ENCODE data around the gene RGS17.

The RGS17 gene

GRCh38 chr6:153028963-153029362 is 102.1 kb downstream of the RGS17 start:
- H3K9me3 ChIP-seq (replicated peaks in 1 of 2; ENCODE audit: control insufficient read depth in 2 of 2, insufficient read depth in 1 of 2, low read depth in 1 of 2, low read length in 2 of 2) = no peaks in the 10 kb centered on the region
- H2BK120ac ChIP-seq (ENCODE audit: low read depth, low read length) = no peak overlapping the region
- H3K27me3 ChIP-seq (ENCODE audit: control insufficient read depth in 3 of 3, insufficient read depth in 3 of 3, low read depth in 1 of 3, low read length in 3 of 3) = no peaks in the 10 kb centered on the region
- H3K4me2 ChIP-seq (ENCODE audit: insufficient read depth, low read length, poor library complexity, severe bottlenecking) = no peak overlapping the region
- no peak overlapping the region for H3K9ac ChIP-seq (ENCODE audit: low read depth, low read length, poor library complexity)
- no peak overlapping the region for H3K14ac ChIP-seq (ENCODE audit: low read length)
- H2AFZ ChIP-seq (ENCODE audit: low read length) = no peak overlapping the region
- H3K27ac ChIP-seq (replicated peaks; ENCODE audit: low read length) = no peak overlapping the region
- H4K8ac ChIP-seq (ENCODE audit: low read depth, low read length) = no peak overlapping the region
- H3K18ac ChIP-seq (ENCODE audit: low read length) = no peak overlapping the region
- H3K4me1 ChIP-seq (ENCODE audit: control insufficient read depth in 2 of 2, insufficient read depth in 1 of 2, low read depth in 1 of 2, low read length in 2 of 2) = no peaks in the 10 kb centered on the region
- H3K4me3 ChIP-seq (ENCODE audit: low read length in 2 of 2) = no peak overlapping the region
- no peak overlapping the region for H2BK15ac ChIP-seq (ENCODE audit: low read length)
- H3K4ac ChIP-seq (ENCODE audit: low read length) = no peak overlapping the region
- H3K23ac ChIP-seq (ENCODE audit: low read depth, low read length, poor library complexity) = no peak overlapping the region
- H4K91ac ChIP-seq (ENCODE audit: low read depth, low read length, poor library complexity) = no peak overlapping the region
- H3K79me1 ChIP-seq (ENCODE audit: low read depth, low read length) = no peaks in the 10 kb centered on the region
- no peak overlapping the region for H2BK5ac ChIP-seq (ENCODE audit: low read length)
- DNase-seq (ENCODE audit: low spot score) = no peak
- H2BK12ac ChIP-seq (ENCODE audit: low read length) = no peak overlapping the region
- WGBS, 2 donors (ENCODE audit: extremely low coverage in 2 of 2, insufficient read length in 2 of 2, insufficient replicate concordance in 1 of 2) = no CpG with 5 or more reads among the region's 4 CpGs
- H2AK5ac ChIP-seq (ENCODE audit: low read depth, low read length) = no peak overlapping the region
- no peaks in the 10 kb centered on the region for H3K36me3 ChIP-seq (replicated peaks in 1 of 2; ENCODE audit: control insufficient read depth in 2 of 2, insufficient read depth in 2 of 2, low read length in 2 of 2)

GRCh38 chr6:153028286-153028685 is 102.8 kb downstream of the RGS17 start:
- Histone ChIP-seq H3K23ac (ENCODE audit: low read depth, low read length, poor library complexity) (no peak overlapping the region), H3K9ac (ENCODE audit: low read depth, low read length, poor library complexity) (no peak overlapping the region), H2BK12ac (ENCODE audit: low read length) (no peak overlapping the region), H3K4me3 (ENCODE audit: low read length in 2 of 2) (no peak overlapping the region), H3K14ac (ENCODE audit: low read length) (no peak overlapping the region), H2BK120ac (ENCODE audit: low read depth, low read length) (no peak overlapping the region), H3K79me1 (ENCODE audit: low read depth, low read length) (no peaks in the 10 kb centered on the region), H3K18ac (ENCODE audit: low read length) (no peak overlapping the region), H4K91ac (ENCODE audit: low read depth, low read length, poor library complexity) (no peak overlapping the region), H3K4ac (ENCODE audit: low read length) (no peak overlapping the region), H2BK15ac (ENCODE audit: low read length) (no peak overlapping the region), H3K27ac (replicated peaks; ENCODE audit: low read length) (no peak overlapping the region), H3K4me1 (ENCODE audit: control insufficient read depth in 2 of 2, insufficient read depth in 1 of 2, low read depth in 1 of 2, low read length in 2 of 2) (no peaks in the 10 kb centered on the region), H3K27me3 (ENCODE audit: control insufficient read depth in 3 of 3, insufficient read depth in 3 of 3, low read depth in 1 of 3, low read length in 3 of 3) (no peaks in the 10 kb centered on the region), H3K4me2 (ENCODE audit: insufficient read depth, low read length, poor library complexity, severe bottlenecking) (no peak overlapping the region), H3K9me3 (replicated peaks in 1 of 2; ENCODE audit: control insufficient read depth in 2 of 2, insufficient read depth in 1 of 2, low read depth in 1 of 2, low read length in 2 of 2) (no peaks in the 10 kb centered on the region), H2AK5ac (ENCODE audit: low read depth, low read length) (no peak overlapping the region), H3K36me3 (replicated peaks in 1 of 2; ENCODE audit: control insufficient read depth in 2 of 2, insufficient read depth in 2 of 2, low read length in 2 of 2) (no peaks in the 10 kb centered on the region), H2AFZ (ENCODE audit: low read length) (no peak overlapping the region), H4K8ac (ENCODE audit: low read depth, low read length) (no peak overlapping the region), H2BK5ac (ENCODE audit: low read length) (no peak overlapping the region)
- no peak for DNase-seq (ENCODE audit: low spot score)
- WGBS, 2 donors (ENCODE audit: extremely low coverage in 2 of 2, insufficient read length in 2 of 2, insufficient replicate concordance in 1 of 2) = no CpG with 5 or more reads among the region's 2 CpGs

- no peak overlapping the region for H3K14ac ChIP-seq (ENCODE audit: low read length)
- no peaks in the 10 kb centered on the region for H3K79me1 ChIP-seq (ENCODE audit: low read depth, low read length)
- H3K18ac ChIP-seq (ENCODE audit: low read length) = no peak overlapping the region
- no peak overlapping the region for H2BK120ac ChIP-seq (ENCODE audit: low read depth, low read length)
- no peak overlapping the region for H3K27ac ChIP-seq (replicated peaks; ENCODE audit: low read length)
- no peak overlapping the region for H2BK15ac ChIP-seq (ENCODE audit: low read length)
- H3K9ac ChIP-seq (ENCODE audit: low read depth, low read length, poor library complexity) = no peak overlapping the region
- H3K9me3 ChIP-seq (replicated peaks in 1 of 2; ENCODE audit: control insufficient read depth in 2 of 2, insufficient read depth in 1 of 2, low read depth in 1 of 2, low read length in 2 of 2) = no peaks in the 10 kb centered on the region
- no peak overlapping the region for H3K4me3 ChIP-seq (ENCODE audit: low read length in 2 of 2)
- no peak for DNase-seq (ENCODE audit: low spot score)
- no peaks in the 10 kb centered on the region for H3K36me3 ChIP-seq (replicated peaks in 1 of 2; ENCODE audit: control insufficient read depth in 2 of 2, insufficient read depth in 2 of 2, low read length in 2 of 2)
- H3K4me2 ChIP-seq (ENCODE audit: insufficient read depth, low read length, poor library complexity, severe bottlenecking) = no peak overlapping the region
- peak overlapping the region; percentile 65 for H4K8ac ChIP-seq (ENCODE audit: low read depth, low read length)
- no peak overlapping the region for H2BK5ac ChIP-seq (ENCODE audit: low read length)
- H3K27me3 ChIP-seq (ENCODE audit: control insufficient read depth in 3 of 3, insufficient read depth in 3 of 3, low read depth in 1 of 3, low read length in 3 of 3) = no peaks in the 10 kb centered on the region
- no peak overlapping the region for H2AFZ ChIP-seq (ENCODE audit: low read length)
- H3K4ac ChIP-seq (ENCODE audit: low read length) = no peak overlapping the region
- no peak overlapping the region for H3K23ac ChIP-seq (ENCODE audit: low read depth, low read length, poor library complexity)
- no CpG with 5 or more reads among the region's 4 CpGs for WGBS, 2 donors (ENCODE audit: extremely low coverage in 2 of 2, insufficient read length in 2 of 2, insufficient replicate concordance in 1 of 2)
- H3K4me1 ChIP-seq (ENCODE audit: control insufficient read depth in 2 of 2, insufficient read depth in 1 of 2, low read depth in 1 of 2, low read length in 2 of 2) = no peaks in the 10 kb centered on the region
- H4K91ac ChIP-seq (ENCODE audit: low read depth, low read length, poor library complexity) = no peak overlapping the region
- H2BK12ac ChIP-seq (ENCODE audit: low read length) = no peak overlapping the region
- H2AK5ac ChIP-seq (ENCODE audit: low read depth, low read length) = no peak overlapping the region
Observed at GRCh38 chr6:153027480-153027879, 103.6 kb downstream of the RGS17 start.

- Histone ChIP-seq H3K27ac (replicated peaks; ENCODE audit: low read length) (no peak overlapping the region), H3K4me1 (ENCODE audit: control insufficient read depth in 2 of 2, insufficient read depth in 1 of 2, low read depth in 1 of 2, low read length in 2 of 2) (no peaks in the 10 kb centered on the region), H3K14ac (ENCODE audit: low read length) (no peak overlapping the region), H2BK120ac (ENCODE audit: low read depth, low read length) (no peak overlapping the region), H4K91ac (ENCODE audit: low read depth, low read length, poor library complexity) (no peak overlapping the region), H2BK15ac (ENCODE audit: low read length) (no peak overlapping the region), H2BK5ac (ENCODE audit: low read length) (no peak overlapping the region), H2AFZ (ENCODE audit: low read length) (no peak overlapping the region), H2AK5ac (ENCODE audit: low read depth, low read length) (no peak overlapping the region), H3K9me3 (replicated peaks in 1 of 2; ENCODE audit: control insufficient read depth in 2 of 2, insufficient read depth in 1 of 2, low read depth in 1 of 2, low read length in 2 of 2) (no peaks in the 10 kb centered on the region), H3K79me1 (ENCODE audit: low read depth, low read length) (no peaks in the 10 kb centered on the region), H2BK12ac (ENCODE audit: low read length) (no peak overlapping the region), H3K18ac (ENCODE audit: low read length) (no peak overlapping the region), H4K8ac (ENCODE audit: low read depth, low read length) (no peak overlapping the region), H3K27me3 (ENCODE audit: control insufficient read depth in 3 of 3, insufficient read depth in 3 of 3, low read depth in 1 of 3, low read length in 3 of 3) (no peaks in the 10 kb centered on the region), H3K23ac (ENCODE audit: low read depth, low read length, poor library complexity) (no peak overlapping the region), H3K36me3 (replicated peaks in 1 of 2; ENCODE audit: control insufficient read depth in 2 of 2, insufficient read depth in 2 of 2, low read length in 2 of 2) (peaks cover 0 to 2% of the 10 kb centered on the region in 2 donors), H3K9ac (ENCODE audit: low read depth, low read length, poor library complexity) (no peak overlapping the region), H3K4me3 (ENCODE audit: low read length in 2 of 2) (no peak overlapping the region), H3K4ac (ENCODE audit: low read length) (no peak overlapping the region), H3K4me2 (ENCODE audit: insufficient read depth, low read length, poor library complexity, severe bottlenecking) (no peak overlapping the region)
- no CpG with 5 or more reads among the region's 1 CpG for WGBS, 2 donors (ENCODE audit: extremely low coverage in 2 of 2, insufficient read length in 2 of 2, insufficient replicate concordance in 1 of 2)
- no peak for DNase-seq (ENCODE audit: low spot score)
Observed at GRCh38 chr6:153024709-153025017, 106.4 kb downstream of the RGS17 start.

Data from neuronal stem cell (in vitro differentiated cells).